Measurements from ENCODE around the gene SHC4.
A peak's percentile ranks its signal among the peaks of the same experiment; 100 is the strongest.
"Not testable (repeated sequence)": the region's sequence is repeated elsewhere in the genome, so short reads cannot be mapped to it uniquely, and the experiment has no call there.

The SHC4 gene, protein sequence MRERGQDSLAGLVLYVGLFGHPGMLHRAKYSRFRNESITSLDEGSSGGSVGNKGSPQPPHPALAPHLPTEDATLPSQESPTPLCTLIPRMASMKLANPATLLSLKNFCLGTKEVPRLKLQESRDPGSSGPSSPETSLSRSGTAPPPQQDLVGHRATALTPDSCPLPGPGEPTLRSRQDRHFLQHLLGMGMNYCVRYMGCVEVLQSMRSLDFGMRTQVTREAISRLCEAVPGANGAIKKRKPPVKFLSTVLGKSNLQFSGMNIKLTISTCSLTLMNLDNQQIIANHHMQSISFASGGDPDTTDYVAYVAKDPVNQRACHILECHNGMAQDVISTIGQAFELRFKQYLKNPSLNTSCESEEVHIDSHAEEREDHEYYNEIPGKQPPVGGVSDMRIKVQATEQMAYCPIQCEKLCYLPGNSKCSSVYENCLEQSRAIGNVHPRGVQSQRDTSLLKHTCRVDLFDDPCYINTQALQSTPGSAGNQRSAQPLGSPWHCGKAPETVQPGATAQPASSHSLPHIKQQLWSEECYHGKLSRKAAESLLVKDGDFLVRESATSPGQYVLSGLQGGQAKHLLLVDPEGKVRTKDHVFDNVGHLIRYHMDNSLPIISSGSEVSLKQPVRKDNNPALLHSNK

DNA sequence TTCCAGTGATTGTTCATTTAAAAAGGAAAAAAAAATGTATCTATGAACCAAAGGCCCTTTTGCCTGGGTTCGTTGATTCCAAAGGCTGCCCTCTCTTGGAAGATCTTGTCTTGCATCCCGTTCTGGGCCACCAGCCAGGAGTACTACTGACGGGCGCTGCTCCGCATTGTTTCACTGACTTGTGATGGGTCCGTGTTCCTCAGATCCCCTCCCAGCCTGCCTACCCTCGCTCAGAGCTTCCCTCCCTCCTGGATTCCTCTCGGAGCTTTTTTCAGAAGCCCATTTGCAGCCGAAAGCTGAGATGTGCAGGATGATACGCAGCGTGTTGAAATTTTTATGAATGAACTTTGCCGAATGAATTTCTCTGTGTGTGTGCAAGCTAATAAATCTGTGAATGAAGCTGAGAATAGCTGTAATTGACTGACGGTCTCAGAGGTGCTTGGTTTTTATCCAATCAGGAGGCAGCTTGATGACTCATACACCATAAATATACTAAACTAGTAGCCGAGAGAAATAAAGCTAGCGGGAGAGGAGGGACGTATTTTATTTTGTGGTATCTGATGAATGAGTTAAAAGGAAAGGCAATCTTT, at the start of gene SHC4:
Gene SHC4 (minus strand): TSS at position 396 of the 590 bp plus-strand sequence. CDS start 904 bp downstream, outside the sequence.
- DNase-seq (ENCODE audit: low spot score), result peak; percentile 82

DNA sequence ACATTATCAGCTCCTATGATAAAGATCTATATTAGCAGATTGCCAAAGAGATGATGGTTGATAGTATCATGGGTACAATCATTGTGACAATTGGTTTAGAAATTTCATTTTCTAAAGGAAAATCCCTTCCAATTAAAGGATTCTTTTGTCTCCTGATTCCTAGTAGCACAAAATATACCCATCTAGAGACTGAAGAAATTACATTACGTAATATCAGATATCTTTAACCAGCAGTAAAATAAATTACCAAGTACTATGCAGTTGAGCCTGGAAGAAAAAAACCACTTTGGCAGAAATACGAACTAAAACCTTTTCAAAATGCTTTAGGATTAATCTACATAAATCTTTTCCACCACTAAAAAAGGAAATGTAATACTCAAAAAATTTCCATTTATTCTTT, 35.6 kb upstream of the SHC4 start:
- no peak for DNase-seq (ENCODE audit: low spot score)

GRCh38 chr15:48996276-48996675, 32.6 kb upstream of the SHC4 start:
- DNase-seq (ENCODE audit: low spot score), result no peak

- DNase-seq (ENCODE audit: low spot score), result no peak
These were observed 29.7 kb upstream of the SHC4 start for GRCh38 chr15:48993380-48993779.

GRCh38 chr15:48992545-48992944, 28.8 kb upstream of the SHC4 start:
- DNase-seq (ENCODE audit: low spot score), result no peak

DNA sequence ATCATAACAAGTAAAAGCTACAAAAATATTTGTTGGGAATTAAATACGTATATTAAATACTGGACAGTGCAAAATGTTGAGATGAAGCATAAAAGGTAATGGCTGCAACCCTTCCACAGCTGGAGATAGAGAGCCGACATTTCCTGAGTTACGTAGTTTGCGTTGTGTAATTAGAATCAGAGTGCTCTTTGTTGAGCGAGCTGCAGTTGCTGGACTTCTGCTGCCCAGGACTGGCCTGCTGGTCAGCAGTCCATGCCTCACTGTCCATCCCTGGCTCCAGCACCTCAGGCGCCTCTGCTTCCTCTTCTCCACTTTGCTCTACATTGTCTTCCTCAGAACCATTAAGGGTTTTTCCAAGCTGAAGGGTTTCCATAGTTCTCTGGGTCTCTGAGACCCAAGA, 28.4 kb upstream of the SHC4 start:
- no peak for DNase-seq (ENCODE audit: low spot score)

GRCh38 chr15:48989170-48989569, 25.5 kb upstream of the SHC4 start:
- DNase-seq (ENCODE audit: low spot score), result no peak

DNA sequence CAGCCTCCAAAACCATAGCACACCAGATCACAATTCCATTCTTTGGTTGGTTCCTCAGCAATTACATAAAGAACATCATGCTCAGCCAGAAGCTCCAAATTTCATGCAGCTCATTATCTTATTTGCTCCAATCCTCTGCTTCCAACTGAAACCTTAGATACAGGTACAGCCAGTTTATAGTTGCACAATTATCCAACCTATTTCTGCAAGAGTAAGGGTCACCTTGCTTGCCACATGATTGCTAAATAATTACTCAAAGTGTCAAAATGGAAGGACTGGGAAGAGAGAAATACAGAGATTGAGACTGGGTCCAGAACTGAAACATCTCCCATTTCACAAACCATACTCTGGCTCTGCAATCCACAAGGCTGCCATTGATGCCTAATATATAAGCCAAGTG, 23.4 kb upstream of the SHC4 start:
- DNase-seq (ENCODE audit: low spot score), result no peak

DNA sequence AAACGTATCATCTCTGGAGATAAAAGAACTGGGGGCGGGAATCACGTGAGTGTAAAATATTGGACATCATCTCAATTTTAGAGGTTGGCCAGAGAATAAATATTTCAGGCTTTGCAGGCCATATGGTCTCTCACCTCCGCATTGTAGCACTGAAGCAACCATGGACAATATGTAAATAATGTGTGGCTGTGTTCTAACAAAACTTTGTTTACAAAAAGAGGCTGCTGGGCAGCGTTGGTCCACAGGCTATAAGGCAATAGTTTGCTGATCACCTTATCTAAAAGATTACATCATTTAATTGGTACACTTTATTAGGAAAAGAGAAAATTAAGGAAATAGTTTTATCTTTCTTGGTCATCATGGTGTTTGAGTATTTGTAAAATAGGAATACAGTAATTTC, 22.5 kb upstream of the SHC4 start:
- no peak for DNase-seq (ENCODE audit: low spot score)

DNA sequence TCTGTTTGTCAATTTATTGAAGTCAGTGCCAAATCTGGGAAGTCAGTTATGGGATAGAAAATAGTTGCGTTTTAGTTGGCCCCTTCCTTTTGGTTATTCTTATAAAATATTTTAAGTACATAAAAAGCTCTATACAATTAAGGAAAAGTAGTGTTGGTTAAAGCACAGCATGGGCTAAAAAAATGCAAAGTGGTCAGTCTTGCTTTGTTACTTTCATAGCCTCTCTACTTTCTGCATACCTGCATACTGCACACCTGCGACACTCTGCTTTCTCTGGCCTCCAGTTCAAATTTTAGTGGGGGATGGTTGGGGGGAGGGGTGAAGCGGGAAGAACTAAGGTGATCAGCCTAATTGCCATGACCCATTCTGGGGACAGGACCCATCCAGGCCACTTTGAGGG, 21.8 kb upstream of the SHC4 start:
- no peak for DNase-seq (ENCODE audit: low spot score)

DNA sequence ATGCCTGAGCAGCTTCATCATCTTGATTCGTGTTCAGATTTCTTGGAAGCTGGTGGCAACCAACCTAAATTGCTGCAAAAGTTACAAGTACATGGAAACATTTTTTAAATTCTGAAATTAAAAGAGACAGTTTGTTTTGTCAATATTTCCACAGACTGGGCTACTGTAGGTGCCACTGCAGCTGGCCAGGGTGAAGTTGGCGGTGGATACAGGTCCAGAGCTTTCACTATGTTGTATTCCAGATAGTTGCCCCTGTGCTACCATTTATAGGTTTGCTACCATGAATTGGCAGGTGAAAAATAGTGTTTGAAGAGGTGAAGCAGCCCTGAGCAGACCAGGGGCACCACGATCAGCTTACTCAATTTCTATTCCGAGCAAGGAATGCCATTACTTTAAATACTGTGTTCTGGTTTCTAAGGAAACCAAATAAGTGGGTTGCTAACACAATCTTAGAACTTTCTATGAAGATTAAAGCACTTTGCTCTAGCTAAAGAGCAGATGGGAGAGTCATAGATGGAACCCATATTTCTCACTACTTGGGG, 21.2 kb upstream of the SHC4 start:
- DNase-seq (ENCODE audit: low spot score), result no peak

DNA sequence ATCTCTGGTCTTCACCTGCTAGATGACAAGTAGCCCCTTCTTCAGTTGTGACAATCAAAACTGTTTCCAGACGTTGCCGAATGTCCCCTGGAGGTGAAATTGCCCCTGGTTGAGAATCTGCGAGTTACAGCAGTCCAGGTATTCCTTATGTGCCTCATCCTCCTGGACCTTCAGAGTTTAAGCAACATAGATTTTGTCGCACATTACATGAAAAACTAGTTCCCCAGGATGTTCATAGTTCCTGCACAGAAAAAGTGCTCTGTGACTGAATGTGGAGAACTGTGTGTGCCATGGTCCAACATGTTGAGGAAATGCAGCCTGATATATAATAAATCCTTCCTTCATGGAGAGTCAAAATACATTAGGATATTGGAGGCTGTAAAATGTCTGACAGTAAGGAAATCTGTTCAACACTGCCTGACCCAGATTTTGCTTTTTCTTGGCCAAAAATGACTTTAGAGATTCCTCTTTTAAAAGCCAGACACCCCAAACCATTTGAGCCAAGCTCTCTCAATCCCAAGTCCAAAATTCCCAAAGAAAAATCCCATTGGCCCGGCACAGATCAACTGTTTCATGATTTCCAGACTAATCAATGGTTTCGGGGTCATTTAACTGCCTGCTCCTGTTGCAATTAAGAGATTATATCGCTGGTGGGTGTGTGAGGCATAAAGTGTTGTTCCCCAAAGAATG, 20.4 kb upstream of the SHC4 start:
- no peak for DNase-seq (ENCODE audit: low spot score)

DNA sequence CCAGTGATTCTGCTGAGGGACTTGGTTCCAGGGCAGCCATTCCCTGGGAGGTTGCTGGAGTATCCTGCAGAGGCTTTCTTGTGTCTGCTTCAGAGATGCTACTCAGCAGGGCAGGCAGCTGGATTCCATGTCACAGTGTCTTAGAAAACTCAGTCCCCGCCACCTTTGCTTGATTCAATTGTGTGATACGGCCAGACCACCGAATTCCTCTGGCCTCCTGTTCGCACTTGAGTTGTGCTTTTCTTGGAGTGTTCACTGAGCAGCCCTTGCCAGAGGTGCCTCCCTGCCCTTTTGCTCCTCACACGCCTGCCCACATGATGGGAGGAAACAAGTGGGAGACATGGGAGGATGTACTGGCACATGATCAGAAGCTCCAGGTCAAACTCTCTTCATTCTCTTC, 19.6 kb upstream of the SHC4 start:
- no peak for DNase-seq (ENCODE audit: low spot score)

DNA sequence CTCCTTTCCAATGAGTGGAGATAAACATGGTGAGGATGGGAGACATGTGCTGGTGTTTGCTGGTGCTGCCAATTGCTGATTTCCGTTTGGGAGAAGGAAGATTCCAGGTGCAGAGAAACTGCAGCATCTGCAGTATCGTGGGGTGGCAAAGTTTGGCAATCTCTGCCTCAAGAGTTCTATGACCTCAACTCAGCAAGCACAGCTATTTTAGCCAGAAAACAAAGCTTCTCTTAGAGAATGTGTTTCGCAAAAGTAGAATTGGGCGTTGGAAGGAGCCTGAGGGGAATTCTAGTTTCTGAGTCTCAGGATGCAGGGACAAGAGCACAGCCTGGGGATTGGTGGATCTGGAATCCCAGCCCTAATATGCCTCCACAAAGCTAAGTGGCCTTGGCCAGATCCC, 18.2 kb upstream of the SHC4 start:
- no peak for DNase-seq (ENCODE audit: low spot score)

- no peak for DNase-seq (ENCODE audit: low spot score)
These were observed 14.9 kb upstream of the SHC4 start for GRCh38 chr15:48978638-48979037.

DNA sequence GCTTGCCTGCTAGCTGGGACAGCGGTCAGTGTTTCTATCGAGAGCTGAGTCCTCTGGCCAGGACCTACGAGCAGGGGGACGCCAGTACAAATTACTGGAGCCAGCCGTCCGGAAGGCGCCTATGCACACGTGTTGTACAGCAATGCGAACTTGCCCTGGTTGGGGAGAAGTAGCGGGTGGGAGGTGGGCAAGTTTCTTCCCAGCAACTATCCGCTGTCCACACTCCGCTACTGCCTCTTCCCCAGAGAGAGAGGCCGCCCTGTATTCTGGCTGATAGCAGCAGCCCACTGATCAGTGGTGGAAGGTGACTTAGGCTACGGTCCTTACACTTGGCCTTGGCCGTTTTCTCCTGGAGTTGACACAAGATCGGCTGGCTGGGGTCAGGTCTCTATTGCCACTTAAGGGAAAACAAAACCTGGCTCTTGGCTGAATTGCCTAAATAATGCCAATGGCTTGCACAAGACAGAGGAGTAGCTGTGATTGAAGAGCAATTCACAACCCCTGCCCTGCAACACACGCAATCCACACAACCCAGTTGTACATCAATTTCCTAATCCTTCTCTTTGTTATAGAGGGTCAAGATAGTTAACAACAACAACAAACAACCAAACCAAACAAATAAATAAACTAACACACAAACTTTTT, 12.8 kb upstream of the SHC4 start:
- no peak for DNase-seq (ENCODE audit: low spot score)

DNA sequence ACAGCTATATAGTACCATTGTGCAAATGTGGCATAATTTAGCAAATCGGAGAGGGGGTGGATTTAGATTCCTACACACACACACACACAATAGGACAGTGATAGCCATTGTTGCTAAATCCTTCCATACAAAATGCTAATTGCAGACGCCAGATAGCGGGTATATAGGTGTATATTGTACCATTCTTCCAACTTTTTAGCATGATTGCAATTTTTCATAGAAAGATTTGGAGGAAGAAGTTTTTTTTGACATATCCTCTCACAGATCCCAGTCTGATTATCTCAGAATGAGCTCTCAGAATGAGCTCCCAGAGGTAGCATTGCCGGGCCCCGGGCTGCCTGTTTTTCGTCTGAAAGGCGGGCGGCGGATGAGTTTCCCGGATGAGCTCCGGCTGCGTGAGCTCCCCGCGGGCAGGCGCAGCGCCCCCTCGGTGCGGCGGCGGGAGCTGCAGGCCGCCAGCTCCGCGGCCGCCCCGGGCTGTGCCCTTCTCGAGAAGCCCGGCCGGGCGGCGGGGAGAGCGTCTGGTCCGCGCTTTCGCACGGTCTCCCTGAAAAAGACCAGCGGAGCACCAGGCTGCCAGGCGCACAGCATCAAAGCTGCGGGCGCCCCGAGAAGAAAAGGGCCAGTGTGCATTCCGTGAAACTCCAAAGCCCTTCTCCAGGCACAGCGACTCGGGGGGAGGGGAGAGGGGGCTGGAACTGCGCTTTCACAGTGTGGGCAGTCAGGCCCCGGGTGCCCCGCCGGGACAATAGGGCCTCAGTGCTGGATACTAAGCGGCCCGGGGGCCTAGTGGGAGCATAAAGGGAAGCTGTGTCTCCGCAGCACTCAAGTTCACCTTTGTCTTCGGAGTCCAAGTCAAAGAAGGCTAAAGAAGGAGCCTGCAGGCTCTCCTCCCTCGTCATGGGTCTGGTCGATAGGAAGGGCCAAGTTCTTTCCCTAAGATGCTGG, 12.0 kb upstream of the SHC4 start:
- peak; percentile 91 for DNase-seq (ENCODE audit: low spot score)

GRCh38 chr15:48974882-48975281, 11.2 kb upstream of the SHC4 start:
- no peak for DNase-seq (ENCODE audit: low spot score)

GRCh38 chr15:48972750-48973503, 9.2 kb upstream of the SHC4 start:
- no peak for DNase-seq (ENCODE audit: low spot score)

DNA sequence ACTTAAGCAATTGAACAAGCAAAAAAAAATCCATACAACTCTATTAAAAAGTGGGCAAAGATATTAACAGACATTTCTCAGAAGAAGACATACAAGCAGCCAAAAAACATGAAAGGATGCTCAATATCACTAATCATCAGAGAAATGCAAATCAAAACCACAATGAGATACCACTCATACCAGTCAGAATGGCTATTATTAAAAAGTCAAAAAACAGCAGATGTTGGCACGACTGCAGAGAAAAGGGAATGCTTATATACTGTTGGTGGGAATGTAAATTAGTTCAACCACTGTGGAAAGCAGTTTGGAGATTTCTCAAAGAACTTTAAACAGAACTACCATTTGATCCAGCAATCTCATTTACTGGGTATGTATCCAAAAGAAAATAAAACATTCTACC, 7.2 kb upstream of the SHC4 start:
- DNase-seq (ENCODE audit: low spot score), result not testable (repeated sequence)
